Fibroblast of the aortic adventitia (primary cell): ENCODE results near the gene SPAST. TPM values are rescaled to one million over a fixed set of nuclear protein-coding genes. Genes with fewer than 3 reads are reported as not detected.

Experiments used
- total RNA-seq: library from RNA; depleted of rRNA; stranded (reverse); fragments of >200 nt; gene quantifications from 2 replicates; pipeline ENCODE4 v1.2.3, GENCODE V29; 2012; ENCODE audit warnings: low replicate concordance

Gene SPAST
- total RNA-seq, 1 donor: 26.6 TPM

Other genes starting within 250 kb of the SPAST start
- gene MEMO1, start 52.5 kb upstream of the SPAST start, total RNA-seq: 5.6 and 41.2 TPM in 2 replicates
- 43.6 and 77.6 TPM in 2 replicates for gene DPY30, start 23.8 kb upstream of the SPAST start, total RNA-seq
- gene SLC30A6, start 102.3 kb downstream of the SPAST start, total RNA-seq: 25.8 and 47.2 TPM in 2 replicates
- gene NLRC4, start 201.3 kb downstream of the SPAST start, total RNA-seq: not detected in 2 replicates
- gene YIPF4, start 214.3 kb downstream of the SPAST start, total RNA-seq: 27.1 and 56.1 TPM in 2 replicates